WI38 (cell line): ENCODE data around the gene WWOX.

Source experiments
- H3K4me3 ChIP-seq: 2 replicates; pipeline ENCODE4 v1.5.1; 2011; ENCODE audit warnings: low read depth, mild to moderate bottlenecking, control low read depth, low read length
- CTCF ChIP-seq: IDR thresholded peaks from 2 replicates; pipeline ENCODE4 v1.5.1; 2012; ENCODE audit warnings: low read depth, mild to moderate bottlenecking, control low read depth, low read length

WWOX gene

GRCh38 chr16:78743556-78743955, 644.1 kb downstream of the WWOX start:
- TF ChIP-seq CTCF = no peak
- H3K4me3 ChIP-seq = no peak overlapping the region

- no peak overlapping the region for H3K4me3 ChIP-seq
- TF ChIP-seq CTCF = no peak
Measured at GRCh38 chr16:78744099-78744498, 644.6 kb downstream of the WWOX start.

- no peak overlapping the region for H3K4me3 ChIP-seq
- TF ChIP-seq CTCF = no peak
Measured at GRCh38 chr16:78744796-78745107, 645.3 kb downstream of the WWOX start.

GRCh38 chr16:78745108-78746019, 645.9 kb downstream of the WWOX start:
- H3K4me3 ChIP-seq = no peak overlapping the region
- no peak for TF ChIP-seq CTCF

GRCh38 chr16:78746718-78747117, 647.3 kb downstream of the WWOX start:
- no peak overlapping the region for H3K4me3 ChIP-seq
- TF ChIP-seq CTCF = no peak

GRCh38 chr16:78748220-78748929, 648.9 kb downstream of the WWOX start:
- TF ChIP-seq CTCF = no peak

GRCh38 chr16:78749745-78750268, 650.4 kb downstream of the WWOX start:
- TF ChIP-seq CTCF = no peak
- no peak overlapping the region for H3K4me3 ChIP-seq

More at GRCh38 chr16:78748220-78748929, 648.9 kb downstream of the WWOX start:
- no peak overlapping the region for H3K4me3 ChIP-seq
